ENCODE measurements around the gene SGK1. TPM values are rescaled to one million over a fixed set of nuclear protein-coding genes. Genes with fewer than 3 reads are reported as not detected.
A peak's percentile ranks its signal among the peaks of the same experiment; 100 is the strongest.

The SGK1 gene
- total RNA-seq, 3 donors from 2014 or later (not counting 1 experiment from before 2014, with no cell fraction given) = 31.8 to 89.6 (median 33.3) TPM

DNA sequence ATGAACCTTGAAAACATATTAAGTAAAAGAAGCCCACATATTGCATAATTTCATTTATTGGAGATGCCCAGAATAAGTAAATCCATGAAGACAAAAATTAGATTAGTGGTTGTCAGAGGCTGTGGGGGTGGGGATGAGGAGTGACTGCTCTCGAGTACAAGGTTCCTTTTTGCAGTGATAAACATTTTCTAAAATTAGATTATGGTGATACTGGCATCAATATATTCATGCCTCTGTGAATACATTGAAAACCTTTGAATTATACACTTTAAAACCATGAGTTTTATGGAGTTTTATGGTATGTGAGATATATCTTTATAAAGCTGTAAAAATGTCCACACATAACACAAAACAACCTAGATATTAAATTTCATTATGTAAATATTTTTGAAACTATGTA, 189.8 kb downstream of the SGK1 start:
- Mint-ChIP-seq H3K36me3 (no peaks in the 10 kb centered on the region), H3K4me3 (no peak overlapping the region), H3K27ac (no peak overlapping the region), H3K9me3 (no peaks in the 10 kb centered on the region), H3K27me3 (ENCODE audit: low read depth in 2 of 2) (peaks cover 0 to 21% of the 10 kb centered on the region in 2 donors), H3K4me1 (peaks cover 0 to 4% of the 10 kb centered on the region in 2 donors)
- intact Hi-C loops (cut with micrococcal nuclease) = no loop called here
- no peak for ATAC-seq
- TF ChIP-seq, protein P1, sequence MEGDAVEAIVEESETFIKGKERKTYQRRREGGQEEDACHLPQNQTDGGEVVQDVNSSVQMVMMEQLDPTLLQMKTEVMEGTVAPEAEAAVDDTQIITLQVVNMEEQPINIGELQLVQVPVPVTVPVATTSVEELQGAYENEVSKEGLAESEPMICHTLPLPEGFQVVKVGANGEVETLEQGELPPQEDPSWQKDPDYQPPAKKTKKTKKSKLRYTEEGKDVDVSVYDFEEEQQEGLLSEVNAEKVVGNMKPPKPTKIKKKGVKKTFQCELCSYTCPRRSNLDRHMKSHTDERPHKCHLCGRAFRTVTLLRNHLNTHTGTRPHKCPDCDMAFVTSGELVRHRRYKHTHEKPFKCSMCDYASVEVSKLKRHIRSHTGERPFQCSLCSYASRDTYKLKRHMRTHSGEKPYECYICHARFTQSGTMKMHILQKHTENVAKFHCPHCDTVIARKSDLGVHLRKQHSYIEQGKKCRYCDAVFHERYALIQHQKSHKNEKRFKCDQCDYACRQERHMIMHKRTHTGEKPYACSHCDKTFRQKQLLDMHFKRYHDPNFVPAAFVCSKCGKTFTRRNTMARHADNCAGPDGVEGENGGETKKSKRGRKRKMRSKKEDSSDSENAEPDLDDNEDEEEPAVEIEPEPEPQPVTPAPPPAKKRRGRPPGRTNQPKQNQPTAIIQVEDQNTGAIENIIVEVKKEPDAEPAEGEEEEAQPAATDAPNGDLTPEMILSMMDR (IDR thresholded peaks at IDR 0.05) = no peak
- no peaks in the 10 kb centered on the region for H3K27me3 ChIP-seq (ENCODE audit: control insufficient read depth, insufficient read depth, low read length)
- no peak overlapping the region for H3K27ac ChIP-seq (ENCODE audit: low read length)
- no CpG with 5 or more reads among the region's 1 CpG for WGBS (ENCODE audit: insufficient coverage)
- no peak overlapping the region for H3K4me3 ChIP-seq (ENCODE audit: low read length)
- DNase-seq = no peak
- no peaks in the 10 kb centered on the region for H3K4me1 ChIP-seq (ENCODE audit: control insufficient read depth, insufficient read depth, low read length)
- no peaks in the 10 kb centered on the region for H3K36me3 ChIP-seq (ENCODE audit: control insufficient read depth, insufficient read depth, low read length)
- no peaks in the 10 kb centered on the region for H3K9me3 ChIP-seq (ENCODE audit: control insufficient read depth, insufficient read depth, low read length)

- Mint-ChIP-seq H3K27me3 (ENCODE audit: low read depth in 2 of 2) (peaks cover 0 to 8% of the 10 kb centered on the region in 2 donors), H3K9me3 (no peaks in the 10 kb centered on the region), H3K4me3 (no peak overlapping the region), H3K4me1 (no peaks in the 10 kb centered on the region), H3K27ac (no peak overlapping the region), H3K36me3 (no peaks in the 10 kb centered on the region)
- peak in 2 of 3 donors; percentile 55 to 68 for ATAC-seq
- peak in 1 of 2 donors; percentile 76 for DNase-seq
- H3K9me3 ChIP-seq (ENCODE audit: control insufficient read depth, insufficient read depth, low read length) = no peaks in the 10 kb centered on the region
- H3K4me3 ChIP-seq (ENCODE audit: low read length) = no peak overlapping the region
- no peaks in the 10 kb centered on the region for H3K36me3 ChIP-seq (ENCODE audit: control insufficient read depth, insufficient read depth, low read length)
- TF ChIP-seq, protein P1 (IDR thresholded peaks at IDR 0.05) = peak; percentile 78
- intact Hi-C loops (cut with micrococcal nuclease) = no loop called here
- WGBS (ENCODE audit: insufficient coverage) = 39% methylated on average over 3 of the region's 5 CpGs
- no peaks in the 10 kb centered on the region for H3K4me1 ChIP-seq (ENCODE audit: control insufficient read depth, insufficient read depth, low read length)
- H3K27me3 ChIP-seq (ENCODE audit: control insufficient read depth, insufficient read depth, low read length) = no peaks in the 10 kb centered on the region
- no peak overlapping the region for H3K27ac ChIP-seq (ENCODE audit: low read length)
Measured at GRCh38 chr6:134123666-134124208, 194.2 kb downstream of the SGK1 start.

GRCh38 chr6:134122775-134123174, 195.1 kb downstream of the SGK1 start:
- Mint-ChIP-seq H3K27me3 (ENCODE audit: low read depth in 2 of 2) (peaks cover 0 to 8% of the 10 kb centered on the region in 2 donors), H3K27ac (no peak overlapping the region), H3K36me3 (no peaks in the 10 kb centered on the region), H3K4me1 (no peaks in the 10 kb centered on the region), H3K4me3 (no peak overlapping the region), H3K9me3 (no peaks in the 10 kb centered on the region)
- DNase-seq (no peak), ATAC-seq (no peak)
- 92% methylated on average over 1 of the region's 1 CpG for WGBS (ENCODE audit: insufficient coverage)
- TF ChIP-seq, protein P1 (IDR thresholded peaks at IDR 0.05) = no peak
- Histone ChIP-seq H3K4me3 (ENCODE audit: low read length) (no peak overlapping the region), H3K9me3 (ENCODE audit: control insufficient read depth, insufficient read depth, low read length) (no peaks in the 10 kb centered on the region), H3K36me3 (ENCODE audit: control insufficient read depth, insufficient read depth, low read length) (no peaks in the 10 kb centered on the region), H3K27ac (ENCODE audit: low read length) (no peak overlapping the region), H3K27me3 (ENCODE audit: control insufficient read depth, insufficient read depth, low read length) (no peaks in the 10 kb centered on the region), H3K4me1 (ENCODE audit: control insufficient read depth, insufficient read depth, low read length) (no peaks in the 10 kb centered on the region)
- intact Hi-C loops (cut with micrococcal nuclease) = no loop called here

DNA sequence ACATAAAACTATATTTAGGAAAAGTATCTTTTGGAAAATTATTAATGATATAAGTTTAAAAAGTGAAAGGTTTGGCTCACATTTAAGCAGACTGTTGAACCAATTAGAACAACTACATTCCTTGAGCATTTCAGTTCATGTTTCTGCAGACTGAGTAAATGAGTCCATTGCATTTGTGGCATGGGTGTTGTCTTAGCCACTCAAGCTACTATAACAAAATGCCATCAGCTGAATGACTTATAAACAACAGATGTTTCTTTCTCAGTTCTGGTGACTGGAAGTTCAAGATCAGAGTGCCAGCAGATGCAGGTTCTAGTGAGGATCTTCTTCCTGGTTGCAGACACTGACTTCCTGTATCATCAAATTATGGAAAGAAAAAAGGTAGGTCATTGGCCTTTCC, 198.4 kb downstream of the SGK1 start:
- H3K4me1 Mint-ChIP-seq = peaks cover 0 to 6% of the 10 kb centered on the region in 2 donors
- DNase-seq = no peak
- Histone ChIP-seq H3K4me3 (ENCODE audit: low read length) (no peak overlapping the region), H3K36me3 (ENCODE audit: control insufficient read depth, insufficient read depth, low read length) (no peaks in the 10 kb centered on the region), H3K27ac (ENCODE audit: low read length) (no peak overlapping the region), H3K27me3 (ENCODE audit: control insufficient read depth, insufficient read depth, low read length) (no peaks in the 10 kb centered on the region), H3K4me1 (ENCODE audit: control insufficient read depth, insufficient read depth, low read length) (no peaks in the 10 kb centered on the region), H3K9me3 (ENCODE audit: control insufficient read depth, insufficient read depth, low read length) (no peaks in the 10 kb centered on the region)
- TF ChIP-seq, protein P1 (IDR thresholded peaks at IDR 0.05) = no peak
- no peak overlapping the region for H3K27ac Mint-ChIP-seq
- intact Hi-C loops (cut with micrococcal nuclease) = no loop called here
- ATAC-seq = no peak
- H3K9me3 Mint-ChIP-seq = no peaks in the 10 kb centered on the region
- no peak overlapping the region for H3K4me3 Mint-ChIP-seq
- peaks cover 9 to 13% of the 10 kb centered on the region in 2 donors for H3K27me3 Mint-ChIP-seq (ENCODE audit: low read depth in 2 of 2)
- H3K36me3 Mint-ChIP-seq = no peaks in the 10 kb centered on the region
